ENCODE data around the gene CXCR5.

The CXCR5 gene

DNA sequence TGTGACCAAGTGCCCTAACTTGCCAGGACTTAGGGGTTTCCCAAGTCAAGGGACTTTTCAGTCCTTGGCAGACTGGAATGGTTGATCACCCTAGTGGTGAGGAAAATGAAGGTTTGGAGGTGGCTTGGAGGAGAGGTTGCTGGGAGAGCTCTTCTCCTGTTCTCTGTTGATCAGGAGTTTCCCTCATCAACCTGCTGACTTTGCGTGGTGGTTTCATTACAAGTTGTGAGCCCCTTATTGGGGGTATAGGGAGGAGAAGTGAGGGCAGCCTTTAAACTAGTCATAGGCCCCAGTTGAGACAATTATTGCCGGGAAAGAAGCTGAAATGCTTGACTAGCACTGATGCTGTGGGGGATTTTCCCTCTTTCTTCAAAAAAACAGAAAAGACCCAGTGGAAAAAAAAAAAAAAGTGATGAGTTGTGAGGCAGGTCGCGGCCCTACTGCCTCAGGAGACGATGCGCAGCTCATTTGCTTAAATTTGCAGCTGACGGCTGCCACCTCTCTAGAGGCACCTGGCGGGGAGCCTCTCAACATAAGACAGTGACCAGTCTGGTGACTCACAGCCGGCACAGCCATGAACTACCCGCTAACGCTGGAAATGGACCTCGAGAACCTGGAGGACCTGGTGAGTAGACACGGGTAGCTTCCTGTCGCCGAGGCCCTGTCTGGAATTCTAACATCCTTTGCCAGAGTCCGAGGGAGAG, at the start of gene CXCR5:
TSS of gene CXCR5 (plus strand) at position 525 of the 704 bp plus-strand sequence. CDS start at position 575, 50 bp downstream.
- no peak within 1 kb of the TSS for H3K4me2 ChIP-seq (ENCODE audit: low read length)
- H3K79me2 ChIP-seq: no peaks in the 10 kb centered on the region
- H3K27ac ChIP-seq: no peak within 1 kb of the TSS
- TF ChIP-seq, protein P1, sequence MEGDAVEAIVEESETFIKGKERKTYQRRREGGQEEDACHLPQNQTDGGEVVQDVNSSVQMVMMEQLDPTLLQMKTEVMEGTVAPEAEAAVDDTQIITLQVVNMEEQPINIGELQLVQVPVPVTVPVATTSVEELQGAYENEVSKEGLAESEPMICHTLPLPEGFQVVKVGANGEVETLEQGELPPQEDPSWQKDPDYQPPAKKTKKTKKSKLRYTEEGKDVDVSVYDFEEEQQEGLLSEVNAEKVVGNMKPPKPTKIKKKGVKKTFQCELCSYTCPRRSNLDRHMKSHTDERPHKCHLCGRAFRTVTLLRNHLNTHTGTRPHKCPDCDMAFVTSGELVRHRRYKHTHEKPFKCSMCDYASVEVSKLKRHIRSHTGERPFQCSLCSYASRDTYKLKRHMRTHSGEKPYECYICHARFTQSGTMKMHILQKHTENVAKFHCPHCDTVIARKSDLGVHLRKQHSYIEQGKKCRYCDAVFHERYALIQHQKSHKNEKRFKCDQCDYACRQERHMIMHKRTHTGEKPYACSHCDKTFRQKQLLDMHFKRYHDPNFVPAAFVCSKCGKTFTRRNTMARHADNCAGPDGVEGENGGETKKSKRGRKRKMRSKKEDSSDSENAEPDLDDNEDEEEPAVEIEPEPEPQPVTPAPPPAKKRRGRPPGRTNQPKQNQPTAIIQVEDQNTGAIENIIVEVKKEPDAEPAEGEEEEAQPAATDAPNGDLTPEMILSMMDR (IDR thresholded peaks at IDR 0.05): no peak
- no peak within 1 kb of the TSS for H2AFZ ChIP-seq
- H3K9me3 ChIP-seq (ENCODE audit: control insufficient read depth, low read length): no peaks in the 10 kb centered on the region
- H3K36me3 ChIP-seq (ENCODE audit: control insufficient read depth, insufficient read depth, low read length): no peaks in the 10 kb centered on the region
- no peaks in the 10 kb centered on the region for H3K27me3 ChIP-seq (ENCODE audit: control insufficient read depth, insufficient read depth, low read length)
- no peaks in the 10 kb centered on the region for H3K4me1 ChIP-seq
- H3K9ac ChIP-seq: no peak within 1 kb of the TSS
- H3K4me3 ChIP-seq (ENCODE audit: low read depth, low read length): no peak within 1 kb of the TSS

DNA sequence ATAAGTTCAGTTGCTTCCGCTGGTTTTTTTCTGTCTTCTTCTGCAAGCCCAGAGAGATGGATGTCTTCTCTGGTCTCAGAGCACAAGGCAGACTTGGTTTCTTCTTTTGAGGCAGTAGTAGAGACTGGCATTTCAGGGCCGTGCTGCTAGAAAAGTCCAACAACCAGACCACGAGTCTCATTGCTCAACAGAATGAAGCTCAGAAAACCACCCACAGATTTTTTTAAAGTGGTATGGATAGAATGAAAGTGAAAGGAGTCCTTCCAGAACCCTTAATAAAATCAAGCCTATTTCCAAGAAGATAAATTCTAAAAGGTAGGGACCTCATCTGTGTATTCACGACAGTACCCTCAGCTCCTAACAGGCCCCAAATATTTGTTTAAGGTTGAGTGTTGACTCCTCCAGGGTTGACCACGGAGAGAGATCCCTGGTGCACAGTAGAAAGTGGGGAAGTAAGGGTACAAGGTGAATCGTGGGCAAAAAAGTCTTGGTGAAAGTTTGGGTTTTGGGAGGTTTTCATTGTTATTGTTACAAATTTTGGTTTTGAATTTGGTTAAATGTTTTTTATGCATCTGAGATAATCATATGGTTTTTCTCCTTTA, 49.2 kb upstream of the CXCR5 start:
- Histone ChIP-seq H3K36me3 (ENCODE audit: control insufficient read depth, insufficient read depth, low read length) (no peaks in the 10 kb centered on the region), H3K79me2 (no peaks in the 10 kb centered on the region), H3K4me2 (ENCODE audit: low read length) (no peak overlapping the region), H3K4me1 (no peaks in the 10 kb centered on the region), H2AFZ (no peak overlapping the region), H3K9me3 (ENCODE audit: control insufficient read depth, low read length) (no peaks in the 10 kb centered on the region), H3K4me3 (ENCODE audit: low read depth, low read length) (no peak overlapping the region), H3K9ac (no peak overlapping the region), H3K27ac (no peak overlapping the region), H3K27me3 (ENCODE audit: control insufficient read depth, insufficient read depth, low read length) (no peaks in the 10 kb centered on the region)
- TF ChIP-seq, protein P1 (IDR thresholded peaks at IDR 0.05): no peak

- no peaks in the 10 kb centered on the region for H3K79me2 ChIP-seq
- TF ChIP-seq, protein P1 (IDR thresholded peaks at IDR 0.05): no peak
Measured at GRCh38 chr11:118837868-118838267, 45.8 kb upstream of the CXCR5 start.

DNA sequence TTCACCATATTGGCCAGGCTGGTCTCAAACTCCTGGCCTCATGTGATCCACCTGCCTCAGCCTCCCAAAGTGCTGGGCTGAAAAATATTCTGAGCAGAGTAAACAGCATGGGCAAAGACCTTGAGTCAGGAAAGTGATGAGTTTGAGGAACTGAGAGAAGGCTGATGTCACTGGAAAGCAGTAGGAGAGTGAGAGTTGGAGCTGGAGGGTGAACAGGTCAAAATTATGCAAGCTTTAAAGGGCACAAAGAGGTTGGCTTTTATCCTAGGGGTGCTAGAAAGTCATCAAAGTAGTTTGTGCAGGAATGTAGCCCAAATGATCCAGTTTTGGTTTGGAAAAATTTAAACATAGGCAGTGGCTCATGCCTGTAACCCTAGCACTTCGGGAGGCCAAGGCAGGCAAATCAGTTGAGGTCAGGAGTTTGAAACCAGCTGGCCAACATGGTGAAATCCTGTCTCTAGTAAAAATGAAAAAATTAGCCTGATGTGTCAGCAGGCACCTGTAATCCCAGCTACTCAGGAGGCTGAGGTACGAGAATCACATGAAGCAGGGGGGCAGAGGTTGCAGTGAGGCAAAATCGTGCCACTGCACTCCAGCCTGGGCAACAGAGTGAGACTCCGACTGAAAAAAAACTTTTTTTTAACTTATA, 44.7 kb upstream of the CXCR5 start:
- Histone ChIP-seq H2AFZ (no peak overlapping the region), H3K27me3 (ENCODE audit: control insufficient read depth, insufficient read depth, low read length) (no peaks in the 10 kb centered on the region), H3K9ac (no peak overlapping the region), H3K4me3 (ENCODE audit: low read depth, low read length) (no peak overlapping the region), H3K36me3 (ENCODE audit: control insufficient read depth, insufficient read depth, low read length) (no peaks in the 10 kb centered on the region), H3K9me3 (ENCODE audit: control insufficient read depth, low read length) (no peaks in the 10 kb centered on the region), H3K4me2 (ENCODE audit: low read length) (no peak overlapping the region), H3K4me1 (no peaks in the 10 kb centered on the region), H3K27ac (no peak overlapping the region), H3K79me2 (no peaks in the 10 kb centered on the region)
- TF ChIP-seq, protein P1 (IDR thresholded peaks at IDR 0.05): no peak

More at GRCh38 chr11:118837868-118838267, 45.8 kb upstream of the CXCR5 start:
- no peak overlapping the region for H3K9ac ChIP-seq
- no peaks in the 10 kb centered on the region for H3K36me3 ChIP-seq (ENCODE audit: control insufficient read depth, insufficient read depth, low read length)
- no peak overlapping the region for H3K4me3 ChIP-seq (ENCODE audit: low read depth, low read length)
- H2AFZ ChIP-seq: no peak overlapping the region
- no peak overlapping the region for H3K4me2 ChIP-seq (ENCODE audit: low read length)
- no peaks in the 10 kb centered on the region for H3K4me1 ChIP-seq
- no peaks in the 10 kb centered on the region for H3K9me3 ChIP-seq (ENCODE audit: control insufficient read depth, low read length)
- H3K27me3 ChIP-seq (ENCODE audit: control insufficient read depth, insufficient read depth, low read length): no peaks in the 10 kb centered on the region
- H3K27ac ChIP-seq: no peak overlapping the region

All from parathyroid adenoma (tissue), 2 donors.